NCI-H146 (cell line): Measurements from ENCODE around the gene RNF31.

Source experiments
- DNase-seq: peaks from one replicate; lab custom pipeline; 2025; lab: John Stamatoyannopoulos, UW

The RNF31 gene

GRCh38 chr14:24116128-24116814 is 31.0 kb upstream of the RNF31 start:
- no peak for DNase-seq

GRCh38 chr14:24117179-24117578 is 30.1 kb upstream of the RNF31 start:
- no peak for DNase-seq

- no peak for DNase-seq
Measured at GRCh38 chr14:24119691-24120090, 27.6 kb upstream of the RNF31 start.

- no peak for DNase-seq
Measured at GRCh38 chr14:24121210-24121609, 26.1 kb upstream of the RNF31 start.

- DNase-seq = no peak
Measured at GRCh38 chr14:24122416-24122815, 24.9 kb upstream of the RNF31 start.

- no peak for DNase-seq
Measured at GRCh38 chr14:24122898-24123297, 24.4 kb upstream of the RNF31 start.

GRCh38 chr14:24123424-24124417 is 23.6 kb upstream of the RNF31 start:
- no peak for DNase-seq

GRCh38 chr14:24126939-24127338 is 20.4 kb upstream of the RNF31 start:
- no peak for DNase-seq

GRCh38 chr14:24127673-24128072 is 19.6 kb upstream of the RNF31 start:
- no peak for DNase-seq

- no peak for DNase-seq
Measured at GRCh38 chr14:24129410-24129998, 17.8 kb upstream of the RNF31 start.

GRCh38 chr14:24130380-24130716 is 16.9 kb upstream of the RNF31 start, which contains the start of gene FITM1:
Gene FITM1, plus strand, starts transcription at chr14:24130659. Its CDS starts 905 bp downstream, at chr14:24131564.
- no peak for DNase-seq

GRCh38 chr14:24130717-24131548 is 16.4 kb upstream of the RNF31 start:
- no peak for DNase-seq

GRCh38 chr14:24131549-24131966 is 15.7 kb upstream of the RNF31 start:
- no peak for DNase-seq

GRCh38 chr14:24132061-24132685 is 15.1 kb upstream of the RNF31 start:
- DNase-seq = peak; percentile 82

- DNase-seq = no peak
Measured at GRCh38 chr14:24132976-24133375, 14.3 kb upstream of the RNF31 start.

- no peak for DNase-seq
Measured at GRCh38 chr14:24133735-24134134, 13.6 kb upstream of the RNF31 start.

- DNase-seq = no peak
Measured at GRCh38 chr14:24135584-24135833, 11.8 kb upstream of the RNF31 start.

- DNase-seq = peak; percentile 92
Measured at GRCh38 chr14:24135834-24136683, 11.2 kb upstream of the RNF31 start, which contains the start of gene PSME1. Gene PSME1, plus strand, starts transcription at chr14:24136194. Its CDS starts 69 bp downstream, at chr14:24136263.

- DNase-seq = no peak
Measured at GRCh38 chr14:24136684-24137528, 10.4 kb upstream of the RNF31 start.
